GM10266 (cell line): ENCODE measurements around the gene NOL3.
A peak's percentile ranks its signal among the peaks of the same experiment; 100 is the strongest.

Source experiments
- DNase-seq: peaks from one replicate; pipeline ENCODE4 v3.0.0; 2012; ENCODE audit errors: extremely low spot score
- TF ChIP-seq, protein P1 (sequence below): IDR thresholded peaks from 2 replicates; pipeline ENCODE4 v1.5.1; 2012; ENCODE audit warnings: mild to moderate bottlenecking, low read depth; ENCODE audit not compliant: control insufficient read depth, insufficient read depth; ENCODE audit errors: missing control alignments

Gene NOL3

DNA sequence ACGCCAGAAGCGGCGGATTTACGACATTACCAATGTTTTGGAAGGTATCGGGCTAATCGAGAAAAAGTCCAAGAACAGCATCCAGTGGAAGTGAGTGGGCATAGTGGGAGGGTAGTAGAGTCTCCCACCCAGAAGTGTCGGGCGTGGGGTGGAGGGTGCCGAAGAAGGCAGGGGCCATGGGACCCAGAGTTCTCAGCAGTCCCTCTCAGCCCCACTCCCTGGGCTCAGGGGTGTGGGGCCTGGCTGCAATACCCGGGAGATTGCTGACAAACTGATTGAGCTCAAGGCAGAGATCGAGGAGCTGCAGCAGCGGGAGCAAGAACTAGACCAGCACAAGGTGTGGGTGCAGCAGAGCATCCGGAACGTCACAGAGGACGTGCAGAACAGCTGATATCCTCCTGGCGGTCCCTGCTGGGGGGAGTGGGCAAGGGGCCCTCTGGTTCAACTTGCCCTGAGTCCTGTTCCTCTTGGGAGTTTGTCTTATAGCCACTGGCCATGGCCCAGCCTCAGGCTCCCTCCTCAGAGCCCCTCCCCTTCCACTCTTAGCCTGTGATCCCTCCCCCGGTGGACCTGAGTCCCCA lies 22.5 kb downstream of the NOL3 start:
- DNase-seq = peak; percentile 46

DNA sequence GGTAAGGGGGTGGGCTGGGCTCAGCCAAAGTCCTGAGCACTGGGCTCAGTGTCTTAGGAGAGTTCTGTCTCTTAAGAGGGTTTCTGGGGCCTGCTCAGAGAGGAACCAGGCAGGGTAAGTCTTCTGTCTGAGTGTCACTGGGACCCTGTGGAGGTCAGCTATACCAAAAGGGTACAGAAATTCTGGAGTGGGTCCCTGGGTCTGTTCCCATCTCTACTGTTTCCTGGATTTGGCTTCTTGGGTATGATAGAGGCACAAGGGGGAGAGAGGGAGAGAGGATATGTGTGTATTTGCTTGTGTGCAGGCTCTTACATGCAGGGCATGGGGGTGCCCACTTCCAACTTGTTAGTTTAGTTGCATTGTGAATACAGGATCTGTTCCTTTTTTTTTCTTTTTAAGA lies 23.2 kb downstream of the NOL3 start:
- peak; percentile 22 for DNase-seq

More for the DNA sequence above, 22.5 kb downstream of the NOL3 start:
- TF ChIP-seq, protein P1, sequence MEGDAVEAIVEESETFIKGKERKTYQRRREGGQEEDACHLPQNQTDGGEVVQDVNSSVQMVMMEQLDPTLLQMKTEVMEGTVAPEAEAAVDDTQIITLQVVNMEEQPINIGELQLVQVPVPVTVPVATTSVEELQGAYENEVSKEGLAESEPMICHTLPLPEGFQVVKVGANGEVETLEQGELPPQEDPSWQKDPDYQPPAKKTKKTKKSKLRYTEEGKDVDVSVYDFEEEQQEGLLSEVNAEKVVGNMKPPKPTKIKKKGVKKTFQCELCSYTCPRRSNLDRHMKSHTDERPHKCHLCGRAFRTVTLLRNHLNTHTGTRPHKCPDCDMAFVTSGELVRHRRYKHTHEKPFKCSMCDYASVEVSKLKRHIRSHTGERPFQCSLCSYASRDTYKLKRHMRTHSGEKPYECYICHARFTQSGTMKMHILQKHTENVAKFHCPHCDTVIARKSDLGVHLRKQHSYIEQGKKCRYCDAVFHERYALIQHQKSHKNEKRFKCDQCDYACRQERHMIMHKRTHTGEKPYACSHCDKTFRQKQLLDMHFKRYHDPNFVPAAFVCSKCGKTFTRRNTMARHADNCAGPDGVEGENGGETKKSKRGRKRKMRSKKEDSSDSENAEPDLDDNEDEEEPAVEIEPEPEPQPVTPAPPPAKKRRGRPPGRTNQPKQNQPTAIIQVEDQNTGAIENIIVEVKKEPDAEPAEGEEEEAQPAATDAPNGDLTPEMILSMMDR = no peak

DNA sequence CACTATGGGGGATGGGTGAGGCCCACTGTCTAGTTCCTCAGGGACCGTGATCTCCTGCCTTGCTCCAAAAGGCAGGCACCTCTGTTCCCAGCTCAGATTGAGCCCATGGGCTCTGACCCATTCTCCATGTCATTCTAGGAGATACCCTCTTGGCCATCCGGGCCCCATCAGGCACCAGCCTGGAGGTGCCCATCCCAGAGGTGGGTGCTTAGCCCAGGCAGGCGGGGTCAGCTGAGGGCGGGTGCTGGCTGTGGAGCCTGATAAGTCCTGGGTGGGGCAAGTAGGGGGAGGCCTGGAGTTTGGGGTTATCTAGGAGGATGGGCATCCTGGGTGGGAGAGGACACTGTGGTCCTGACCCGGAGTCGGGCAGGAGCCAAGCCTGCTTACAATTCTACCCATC lies 23.9 kb downstream of the NOL3 start:
- TF ChIP-seq, protein P1 = no peak
- DNase-seq = no peak

More for the DNA sequence above, 23.2 kb downstream of the NOL3 start:
- TF ChIP-seq, protein P1 = no peak

DNA sequence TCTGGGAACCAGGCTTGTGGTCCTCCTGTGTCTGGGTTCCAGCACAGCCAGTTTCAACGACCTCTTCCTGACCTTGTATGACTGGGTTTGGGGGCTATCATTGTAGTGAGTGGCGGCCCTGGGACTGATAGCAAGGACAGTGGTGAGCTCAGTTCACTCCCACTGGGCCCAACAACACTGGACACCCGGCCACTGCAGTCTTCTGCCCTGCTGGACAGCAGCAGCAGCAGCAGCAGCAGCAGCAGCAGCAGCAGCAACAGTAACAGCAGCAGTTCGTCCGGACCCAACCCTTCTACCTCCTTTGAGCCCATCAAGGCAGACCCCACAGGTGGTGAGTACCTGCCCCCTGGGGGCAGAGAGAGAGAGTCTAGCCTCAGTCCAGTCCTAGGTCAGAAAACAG lies 25.3 kb downstream of the NOL3 start:
- no peak for DNase-seq
- TF ChIP-seq, protein P1 = no peak

DNA sequence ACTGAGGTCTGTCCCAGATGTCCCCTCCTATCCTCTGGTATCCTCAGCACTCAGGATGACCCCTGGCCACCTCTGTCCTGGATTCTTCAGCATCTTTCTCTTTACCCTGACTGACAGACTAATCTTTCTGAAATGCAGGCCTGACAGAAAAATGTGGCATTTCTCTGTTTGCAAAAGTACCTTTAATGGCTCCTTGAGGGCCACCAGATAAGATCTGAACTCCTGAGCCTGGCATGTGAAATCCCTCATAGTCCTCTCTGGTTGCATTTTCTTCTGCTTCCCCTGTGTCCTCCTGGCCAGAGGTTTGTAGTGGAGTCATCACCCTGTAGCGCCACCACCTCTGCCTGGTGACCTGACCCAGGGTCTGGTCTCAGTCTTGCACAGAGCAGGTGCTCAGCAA lies 26.5 kb downstream of the NOL3 start:
- TF ChIP-seq, protein P1 = no peak
- DNase-seq = no peak

DNA sequence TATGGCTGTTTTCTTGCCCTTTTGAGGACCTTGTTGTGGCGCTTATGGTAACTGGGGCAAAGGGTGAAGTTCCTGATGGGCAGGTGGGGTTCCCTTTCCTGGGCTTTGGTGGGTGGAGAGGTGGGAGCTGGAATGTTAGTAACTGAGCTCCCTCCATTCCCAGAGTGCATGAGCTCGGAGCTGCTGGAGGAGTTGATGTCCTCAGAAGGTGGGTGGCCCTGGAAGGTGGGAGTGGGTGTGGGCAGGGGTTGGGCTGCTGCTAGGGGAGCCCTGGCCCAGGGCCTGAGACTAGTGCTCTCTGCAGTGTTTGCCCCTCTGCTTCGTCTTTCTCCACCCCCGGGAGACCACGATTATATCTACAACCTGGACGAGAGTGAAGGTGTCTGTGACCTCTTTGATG lies 27.4 kb downstream of the NOL3 start:
- no peak for DNase-seq
- TF ChIP-seq, protein P1 = no peak

DNA sequence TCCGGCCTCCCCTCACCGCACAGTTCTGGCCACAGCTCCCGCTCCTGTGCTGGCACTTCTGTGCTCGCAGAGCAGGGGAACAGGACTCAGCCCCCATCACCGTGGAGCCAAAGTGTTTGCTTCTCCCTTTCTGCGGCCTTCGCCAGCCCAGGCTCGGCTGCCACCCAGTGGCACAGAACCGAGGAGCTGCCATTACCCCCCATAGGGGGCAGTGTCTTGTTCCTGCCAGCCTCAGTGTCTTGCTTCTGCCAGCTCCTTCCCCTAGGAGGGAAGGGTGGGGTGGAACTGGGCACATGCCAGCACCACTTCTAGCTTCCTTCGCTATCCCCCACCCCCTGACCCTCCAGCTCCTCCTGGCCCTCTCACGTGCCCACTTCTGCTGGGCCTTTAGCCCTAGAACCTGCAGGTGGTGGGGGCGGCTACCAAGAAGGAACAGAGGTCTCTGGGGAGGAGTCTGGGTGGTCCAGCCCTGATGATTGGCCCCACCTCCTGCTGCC lies 27.9 kb downstream of the NOL3 start:
- TF ChIP-seq, protein P1 = peak; percentile 30
- DNase-seq = no peak
